CD14-positive monocyte (primary cell): ENCODE measurements around the gene KCNB1. TPM values are rescaled to one million over a fixed set of nuclear protein-coding genes. Genes with fewer than 3 reads are reported as not detected.

Experiments
- DNase-seq, 3 donors: peaks; one replicate each; pipeline ENCODE4 v3.0.0-alpha.2; 2011 to 2022
- H2AFZ ChIP-seq: 2 replicates; pipeline ENCODE4 v1.6.0; 2012; ENCODE audit warnings: mild to moderate bottlenecking, low read depth, low read length, inconsistent platforms; ENCODE audit not compliant: insufficient read depth, poor library complexity, severe bottlenecking
- H3K27ac ChIP-seq, 2 donors: 1 replicate in 1 of 2; 2 replicates in 1 of 2; pipeline ENCODE4 v1.5.1; 2012 to 2013; ENCODE audit warnings: low read length in 2 of 2, control low read depth in 1 of 2, inconsistent platforms in 1 of 2, low read depth in 1 of 2, mild to moderate bottlenecking in 1 of 2
- H3K27me3 ChIP-seq, 2 donors: one replicate each; pipeline versions ENCODE4 v1.6.0 to v1.6.1; 2011 to 2013; ENCODE audit warnings: low read length in 2 of 2; ENCODE audit not compliant: control insufficient read depth in 2 of 2, insufficient read depth in 2 of 2
- H3K36me3 ChIP-seq, 2 donors: replicated peaks in 1 of 2; 1 replicate in 1 of 2; 2 replicates in 1 of 2; pipeline versions ENCODE4 v1.5.1 to v1.6.1; 2012 to 2013; ENCODE audit warnings: low read length in 2 of 2, control low read depth in 1 of 2, inconsistent platforms in 1 of 2, mild to moderate bottlenecking in 1 of 2; ENCODE audit not compliant: insufficient read depth in 2 of 2, control insufficient read depth in 1 of 2
- H3K4me1 ChIP-seq, 2 donors: 1 replicate in 1 of 2; 2 replicates in 1 of 2; pipeline versions ENCODE4 v1.5.1 to v1.6.1; 2012 to 2013; ENCODE audit warnings: low read length in 2 of 2, control low read depth in 1 of 2, inconsistent platforms in 1 of 2, mild to moderate bottlenecking in 1 of 2, moderate library complexity in 1 of 2; ENCODE audit not compliant: insufficient read depth in 2 of 2, control insufficient read depth in 1 of 2
- H3K4me2 ChIP-seq: replicated peaks from 2 replicates; pipeline ENCODE3; 2012; ENCODE audit warnings: low read length, moderate library complexity, mild to moderate bottlenecking; ENCODE audit not compliant: poor library complexity, severe bottlenecking; ENCODE audit errors: extremely low read depth
- H3K4me3 ChIP-seq, 3 experiments: fragments of 200-600 bp in 1 of 3; sonication (generic) in 1 of 3; replicated peaks in 1 of 3; 1 replicate in 2 of 3; 2 replicates in 1 of 3; pipeline ENCODE4 v1.5.1; 2011 to 2013; ENCODE audit warnings: low read length in 3 of 3, mild to moderate bottlenecking in 3 of 3, control low read depth in 2 of 3, low read depth in 2 of 3, inconsistent platforms in 1 of 3, moderate library complexity in 1 of 3
- H3K79me2 ChIP-seq: 2 replicates; pipeline ENCODE4 v1.6.0; 2012; ENCODE audit warnings: mild to moderate bottlenecking, control low read depth, inconsistent platforms, low read length, moderate library complexity; ENCODE audit not compliant: insufficient read depth
- H3K9ac ChIP-seq: 2 replicates; pipeline ENCODE4 v1.6.0; 2017; ENCODE audit warnings: low read length, mild to moderate bottlenecking; ENCODE audit not compliant: insufficient read depth, poor library complexity, severe bottlenecking
- H3K9me3 ChIP-seq, 2 donors: replicated peaks in 1 of 2; 1 replicate in 1 of 2; 2 replicates in 1 of 2; pipeline versions ENCODE4 v1.5.1 to v1.6.1; 2012 to 2013; ENCODE audit warnings: low read length in 2 of 2, control low read depth in 1 of 2; ENCODE audit not compliant: control insufficient read depth in 1 of 2, insufficient read depth in 1 of 2
- H4K20me1 ChIP-seq: 2 replicates; pipeline ENCODE4 v1.6.0; 2012; ENCODE audit warnings: mild to moderate bottlenecking, low read length, control low read depth, moderate library complexity; ENCODE audit not compliant: insufficient read depth
- H3K27ac Mint-ChIP-seq, 7 donors: one replicate each; pipeline ENCODE4 v1.8.0; 2020; ENCODE audit warnings: mild to moderate bottlenecking in 7 of 7, mixed read lengths in 7 of 7, moderate library complexity in 6 of 7, inconsistent platforms in 2 of 7
- H3K27me3 Mint-ChIP-seq, 3 donors: one replicate each; pipeline ENCODE4 v1.8.0; 2021 to 2022; ENCODE audit warnings: low read depth in 3 of 3, mild to moderate bottlenecking in 3 of 3, mixed read lengths in 3 of 3, moderate library complexity in 3 of 3, inconsistent platforms in 1 of 3
- H3K36me3 Mint-ChIP-seq, 2 donors: one replicate each; pipeline ENCODE4 v1.8.0; 2020; ENCODE audit warnings: mixed read lengths in 2 of 2, inconsistent platforms in 1 of 2, mild to moderate bottlenecking in 1 of 2
- H3K4me1 Mint-ChIP-seq: one replicate; pipeline ENCODE4 v1.8.0; 2020; ENCODE audit warnings: mild to moderate bottlenecking, mixed read lengths
- H3K4me3 Mint-ChIP-seq, 2 donors: one replicate each; pipeline ENCODE4 v1.8.0; 2020; ENCODE audit warnings: mild to moderate bottlenecking in 2 of 2, mixed read lengths in 2 of 2, moderate library complexity in 1 of 2
- H3K9me3 Mint-ChIP-seq, 7 donors: one replicate each; pipeline ENCODE4 v1.8.0; 2020 to 2022; ENCODE audit warnings: mixed read lengths in 7 of 7, mild to moderate bottlenecking in 6 of 7, moderate library complexity in 6 of 7, inconsistent platforms in 2 of 7
- WGBS: methylation state at CpG from one replicate; pipeline ENCODE4 v1.1.5; 2013; ENCODE audit warnings: missing lambda C conversion rate; ENCODE audit not compliant: insufficient coverage; 5-methylcytosine and 5-hydroxymethylcytosine counted together
- intact Hi-C, 2 donors: fragments of 100-400 bp; cut with micrococcal nuclease; formaldehyde crosslinking; loops; one replicate each; pipeline versions ENCODE4 v1.15.0 to v1.15.1; 2023
- polyA plus RNA-seq, 3 donors: library from polyadenylated mRNA; depleted of rRNA in 1 of 3; unstranded in 2 of 3; stranded (reverse) in 1 of 3; fragments of 300-500 nt in 2 of 3; fragments of >200 nt in 1 of 3; fragmentation: Illumina TruSeq in 2 of 3; gene quantifications; 1 replicate in 2 of 3; 2 replicates in 1 of 3; pipeline ENCODE4 v1.2.3, GENCODE V29; 2012 to 2021
- TF ChIP-seq, protein P1 (sequence below): fragments of 200-600 bp; IDR thresholded peaks from one replicate; pipeline ENCODE4 v1.8.0; 2022; ENCODE audit warnings: antibody characterized with exemption, mild to moderate bottlenecking

The KCNB1 gene
- polyA plus RNA-seq, 3 donors, result not detected

DNA sequence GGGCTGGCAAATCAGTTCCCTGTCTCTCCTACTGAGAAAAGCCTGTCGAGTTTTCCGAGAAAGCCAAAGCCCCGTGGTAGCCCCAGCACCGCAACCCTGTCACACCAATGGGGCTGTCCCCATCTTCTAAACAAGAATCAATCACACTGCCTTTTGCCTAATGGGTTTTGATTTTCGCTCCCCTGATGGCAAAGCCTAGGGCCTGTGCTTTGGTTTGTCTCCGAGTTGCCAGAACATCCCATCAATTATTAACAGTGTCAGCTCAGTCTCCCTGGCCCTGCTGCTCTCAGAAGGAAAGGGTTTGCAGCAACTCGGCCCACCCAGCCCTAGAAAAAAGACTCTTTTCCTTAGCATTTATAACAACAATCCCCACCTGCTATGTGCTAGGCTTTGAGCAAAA lies 4.2 kb downstream of the KCNB1 start:
- Histone ChIP-seq H3K4me2 (no peak overlapping the region), H3K4me1 (no peaks in the 10 kb centered on the region), H3K4me3 (no peak overlapping the region), H3K27me3 (peaks cover 7 to 31% of the 10 kb centered on the region in 2 donors), H2AFZ (no peak overlapping the region), H3K27ac (no peak overlapping the region), H3K9ac (no peak overlapping the region), H3K9me3 (no peaks in the 10 kb centered on the region), H3K36me3 (no peaks in the 10 kb centered on the region), H3K79me2 (no peaks in the 10 kb centered on the region), H4K20me1 (no peaks in the 10 kb centered on the region)
- Mint-ChIP-seq H3K9me3 (peaks cover 0 to 7% (median 3%) of the 10 kb centered on the region in 7 donors), H3K4me3 (no peak overlapping the region), H3K36me3 (peaks cover 0 to 3% of the 10 kb centered on the region in 2 donors), H3K27ac (no peak overlapping the region), H3K4me1 (no peaks in the 10 kb centered on the region), H3K27me3 (peaks cover 25 to 48% (median 35%) of the 10 kb centered on the region in 3 donors)
- intact Hi-C loops, result no loop called here
- no peak for DNase-seq
- 74% methylated on average over 6 of the region's 7 CpGs for WGBS
- TF ChIP-seq, protein P1, sequence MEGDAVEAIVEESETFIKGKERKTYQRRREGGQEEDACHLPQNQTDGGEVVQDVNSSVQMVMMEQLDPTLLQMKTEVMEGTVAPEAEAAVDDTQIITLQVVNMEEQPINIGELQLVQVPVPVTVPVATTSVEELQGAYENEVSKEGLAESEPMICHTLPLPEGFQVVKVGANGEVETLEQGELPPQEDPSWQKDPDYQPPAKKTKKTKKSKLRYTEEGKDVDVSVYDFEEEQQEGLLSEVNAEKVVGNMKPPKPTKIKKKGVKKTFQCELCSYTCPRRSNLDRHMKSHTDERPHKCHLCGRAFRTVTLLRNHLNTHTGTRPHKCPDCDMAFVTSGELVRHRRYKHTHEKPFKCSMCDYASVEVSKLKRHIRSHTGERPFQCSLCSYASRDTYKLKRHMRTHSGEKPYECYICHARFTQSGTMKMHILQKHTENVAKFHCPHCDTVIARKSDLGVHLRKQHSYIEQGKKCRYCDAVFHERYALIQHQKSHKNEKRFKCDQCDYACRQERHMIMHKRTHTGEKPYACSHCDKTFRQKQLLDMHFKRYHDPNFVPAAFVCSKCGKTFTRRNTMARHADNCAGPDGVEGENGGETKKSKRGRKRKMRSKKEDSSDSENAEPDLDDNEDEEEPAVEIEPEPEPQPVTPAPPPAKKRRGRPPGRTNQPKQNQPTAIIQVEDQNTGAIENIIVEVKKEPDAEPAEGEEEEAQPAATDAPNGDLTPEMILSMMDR, result no peak

DNA sequence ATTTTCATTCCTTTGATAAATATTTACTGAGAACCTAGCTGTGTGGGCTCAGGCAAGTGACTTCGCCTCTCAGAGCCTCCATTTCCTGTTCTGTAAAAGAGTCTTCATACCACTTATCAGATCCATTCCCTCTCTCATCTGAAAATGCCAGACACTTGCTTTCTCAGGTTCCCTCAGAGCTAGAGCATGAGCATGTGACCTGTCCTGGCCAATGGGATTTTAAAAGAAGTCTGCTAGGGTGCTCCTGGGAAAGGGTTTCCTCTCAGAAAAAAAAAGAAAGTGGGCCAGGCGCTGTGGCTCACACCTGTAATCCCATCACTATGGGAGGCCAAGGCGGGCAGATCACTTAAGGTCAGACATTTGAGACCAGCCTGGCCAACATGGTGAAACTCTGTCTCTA lies 5.3 kb downstream of the KCNB1 start:
- H4K20me1 ChIP-seq, result no peaks in the 10 kb centered on the region
- no peaks in the 10 kb centered on the region for H3K4me1 ChIP-seq
- H3K27me3 ChIP-seq, result peaks cover 4 to 21% of the 10 kb centered on the region in 2 donors
- H2AFZ ChIP-seq, result no peak overlapping the region
- no peaks in the 10 kb centered on the region for H3K4me1 Mint-ChIP-seq
- WGBS, result 73% methylated on average over 2 of the region's 3 CpGs
- H3K4me2 ChIP-seq, result no peak overlapping the region
- H3K4me3 Mint-ChIP-seq, result no peak overlapping the region
- H3K79me2 ChIP-seq, result no peaks in the 10 kb centered on the region
- no peak for DNase-seq
- H3K27ac ChIP-seq, result no peak overlapping the region
- H3K9ac ChIP-seq, result no peak overlapping the region
- peaks cover 0 to 3% (median 0%) of the 10 kb centered on the region in 7 donors for H3K9me3 Mint-ChIP-seq
- intact Hi-C loops, result no loop called here
- H3K27me3 Mint-ChIP-seq, result peaks cover 20 to 39% (median 30%) of the 10 kb centered on the region in 3 donors
- no peak overlapping the region for H3K27ac Mint-ChIP-seq
- TF ChIP-seq, protein P1, result no peak
- H3K9me3 ChIP-seq, result no peaks in the 10 kb centered on the region
- no peaks in the 10 kb centered on the region for H3K36me3 ChIP-seq
- H3K4me3 ChIP-seq, result no peak overlapping the region
- no peaks in the 10 kb centered on the region for H3K36me3 Mint-ChIP-seq
